ENCODE data around the gene PPAT.

- TF ChIP-seq EP300 (IDR thresholded peaks at IDR 0.05) (no peak), CTCF (IDR thresholded peaks at IDR 0.05) (no peak), POLR2AphosphoS5 (IDR thresholded peaks at IDR 0.05) (no peak)
Measured at GRCh38 chr4:56356650-56357049, 78.8 kb downstream of the PPAT start.

Data from gastroesophageal sphincter (tissue), 3 donors.